ENCODE data around the gene ATXN7.

DNA sequence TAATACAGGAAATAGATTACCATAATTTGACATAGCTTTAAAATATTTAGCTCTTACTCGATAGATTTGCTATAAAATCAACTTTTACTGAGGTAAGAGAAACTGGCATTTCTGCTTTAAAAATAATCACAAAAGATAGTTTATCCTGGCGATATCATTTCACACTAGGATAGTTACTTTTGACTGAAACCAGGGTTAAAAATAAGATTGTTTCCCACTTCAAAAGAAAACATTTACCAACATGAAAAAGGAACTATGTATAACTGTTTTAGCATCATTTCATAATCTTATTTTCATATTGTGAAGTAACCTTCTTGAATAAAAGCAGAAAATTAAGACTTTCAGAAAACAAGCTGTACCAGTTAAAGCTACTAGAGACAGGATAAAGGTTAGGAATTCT lies 144.3 kb downstream of the ATXN7 start:
- TF ChIP-seq, protein P1, sequence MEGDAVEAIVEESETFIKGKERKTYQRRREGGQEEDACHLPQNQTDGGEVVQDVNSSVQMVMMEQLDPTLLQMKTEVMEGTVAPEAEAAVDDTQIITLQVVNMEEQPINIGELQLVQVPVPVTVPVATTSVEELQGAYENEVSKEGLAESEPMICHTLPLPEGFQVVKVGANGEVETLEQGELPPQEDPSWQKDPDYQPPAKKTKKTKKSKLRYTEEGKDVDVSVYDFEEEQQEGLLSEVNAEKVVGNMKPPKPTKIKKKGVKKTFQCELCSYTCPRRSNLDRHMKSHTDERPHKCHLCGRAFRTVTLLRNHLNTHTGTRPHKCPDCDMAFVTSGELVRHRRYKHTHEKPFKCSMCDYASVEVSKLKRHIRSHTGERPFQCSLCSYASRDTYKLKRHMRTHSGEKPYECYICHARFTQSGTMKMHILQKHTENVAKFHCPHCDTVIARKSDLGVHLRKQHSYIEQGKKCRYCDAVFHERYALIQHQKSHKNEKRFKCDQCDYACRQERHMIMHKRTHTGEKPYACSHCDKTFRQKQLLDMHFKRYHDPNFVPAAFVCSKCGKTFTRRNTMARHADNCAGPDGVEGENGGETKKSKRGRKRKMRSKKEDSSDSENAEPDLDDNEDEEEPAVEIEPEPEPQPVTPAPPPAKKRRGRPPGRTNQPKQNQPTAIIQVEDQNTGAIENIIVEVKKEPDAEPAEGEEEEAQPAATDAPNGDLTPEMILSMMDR (IDR thresholded peaks at IDR 0.05), result no peak
- TF ChIP-seq POLR2A (IDR thresholded peaks at IDR 0.05), result no peak

All from stomach (tissue), 4 donors.